ENCODE measurements around the gene CAPN9.
"Not testable (repeated sequence)": the region's sequence is repeated elsewhere in the genome, so short reads cannot be mapped to it uniquely, and the experiment has no call there.

The CAPN9 gene

GRCh38 chr1:230717251-230717650 lies 29.9 kb upstream of the CAPN9 start:
- no peak for TF ChIP-seq CTCF (IDR thresholded peaks at IDR 0.05; ENCODE audit: insufficient read depth, low read depth, low read length, missing control alignments)
- no peak for DNase-seq (ENCODE audit: low read depth)
- H3K4me3 ChIP-seq (ENCODE audit: low read length), result no peak overlapping the region

- H3K4me3 ChIP-seq (ENCODE audit: low read length); DNase-seq (ENCODE audit: low read depth): not testable (repeated sequence)
Observed at GRCh38 chr1:230721849-230722522, 25.2 kb upstream of the CAPN9 start.

DNA sequence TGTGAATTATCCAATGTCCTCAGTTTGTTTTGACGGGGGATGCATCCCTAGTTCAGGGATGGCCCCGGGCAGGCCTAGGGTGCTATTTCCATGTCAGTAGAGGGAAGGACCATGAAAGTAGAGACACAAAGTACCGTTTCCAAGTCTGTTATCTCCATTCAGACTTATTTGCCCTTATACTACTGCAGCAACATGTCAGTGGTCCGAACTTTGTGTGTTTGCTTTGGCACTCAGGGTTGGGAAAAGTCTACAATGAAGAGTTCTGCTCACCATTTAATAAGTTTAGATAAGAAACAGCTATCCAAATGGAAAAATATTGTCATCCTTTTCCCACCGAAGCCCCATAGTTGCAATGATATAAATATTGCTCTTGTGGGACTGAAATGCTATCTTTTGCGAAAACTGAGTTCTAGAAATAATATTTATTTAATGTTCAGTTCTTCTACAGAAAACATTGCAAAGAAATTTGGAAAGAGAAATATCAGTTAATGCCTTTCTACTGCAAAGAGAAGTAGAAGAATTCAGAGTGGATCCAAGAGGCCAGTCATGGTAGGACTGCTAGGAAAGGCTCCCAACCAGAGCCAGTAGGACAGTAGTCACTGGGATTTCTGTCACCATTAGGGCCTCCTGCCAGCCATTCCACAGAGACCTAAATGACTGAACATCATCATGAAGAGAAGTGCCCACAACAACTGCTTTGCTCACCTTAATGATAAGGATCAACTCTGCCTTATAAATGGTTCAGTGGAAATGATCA lies 21.8 kb upstream of the CAPN9 start:
- no peak for DNase-seq (ENCODE audit: low read depth)
- no peak for TF ChIP-seq CTCF (IDR thresholded peaks at IDR 0.05; ENCODE audit: insufficient read depth, low read depth, low read length, missing control alignments)
- no peak overlapping the region for H3K4me3 ChIP-seq (ENCODE audit: low read length)

GRCh38 chr1:230728710-230729392 lies 18.3 kb upstream of the CAPN9 start:
- TF ChIP-seq CTCF (IDR thresholded peaks at IDR 0.05; ENCODE audit: insufficient read depth, low read depth, low read length, missing control alignments), result no peak
- no peak for DNase-seq (ENCODE audit: low read depth)
- H3K4me3 ChIP-seq (ENCODE audit: low read length), result no peak overlapping the region

GRCh38 chr1:230730977-230731376 lies 16.2 kb upstream of the CAPN9 start:
- DNase-seq (ENCODE audit: low read depth), result no peak
- TF ChIP-seq CTCF (IDR thresholded peaks at IDR 0.05; ENCODE audit: insufficient read depth, low read depth, low read length, missing control alignments), result no peak

DNA sequence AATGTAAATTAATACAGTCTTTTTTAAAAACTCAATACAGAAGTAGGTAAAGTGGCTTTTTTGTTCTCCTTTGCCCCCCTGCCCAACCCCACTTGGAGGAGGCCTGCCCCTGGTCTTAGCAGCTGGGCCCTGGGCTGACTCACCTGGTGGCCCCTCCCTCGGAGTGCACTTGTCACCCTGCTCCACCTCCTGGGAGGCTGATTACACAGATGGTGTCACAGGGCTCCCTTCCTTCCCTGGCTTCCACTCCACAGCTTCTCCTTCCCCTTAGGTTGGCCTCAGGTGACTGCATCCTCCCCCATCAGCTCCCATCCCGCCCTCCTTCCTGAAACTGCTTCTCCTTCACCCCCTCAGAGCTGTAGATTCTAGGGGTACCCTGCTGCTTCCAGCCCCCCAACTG lies 11.7 kb upstream of the CAPN9 start:
- no peak overlapping the region for H3K4me3 ChIP-seq (ENCODE audit: low read length)
- DNase-seq (ENCODE audit: low read depth), result peak; percentile 32
- TF ChIP-seq CTCF (IDR thresholded peaks at IDR 0.05; ENCODE audit: insufficient read depth, low read depth, low read length, missing control alignments), result no peak

More at GRCh38 chr1:230730977-230731376, 16.2 kb upstream of the CAPN9 start:
- H3K4me3 ChIP-seq (ENCODE audit: low read length), result no peak overlapping the region

DNA sequence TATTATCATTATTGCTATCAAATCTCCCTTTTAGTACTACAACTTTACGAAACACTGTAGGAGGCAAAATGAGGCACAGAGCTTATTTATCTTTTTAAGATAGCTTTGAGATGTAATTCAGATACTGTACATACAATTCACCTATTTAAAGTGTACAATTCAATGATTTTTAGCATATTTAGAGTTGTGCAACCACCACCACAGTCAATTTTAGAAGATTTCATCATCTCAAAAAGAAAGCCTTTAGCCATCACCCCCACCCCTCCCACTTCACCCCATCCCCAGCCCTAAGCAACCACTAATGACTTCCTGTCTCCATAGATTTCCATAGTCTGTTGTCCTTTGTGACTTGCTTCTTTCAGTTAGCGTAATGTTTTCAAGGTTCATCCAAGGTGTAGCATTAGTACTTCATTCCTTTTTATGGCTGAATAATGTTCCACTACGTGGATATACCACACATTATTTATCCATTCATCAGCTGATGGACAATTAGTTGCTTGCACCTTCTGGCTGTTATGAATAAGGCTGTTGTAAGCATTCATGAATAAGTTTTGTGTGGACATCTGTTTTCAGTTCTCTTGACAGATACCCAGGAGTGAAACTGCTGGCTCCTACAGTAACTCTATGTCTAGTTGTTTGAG lies 9.4 kb upstream of the CAPN9 start:
- no peak overlapping the region for H3K4me3 ChIP-seq (ENCODE audit: low read length)
- TF ChIP-seq CTCF (IDR thresholded peaks at IDR 0.05; ENCODE audit: insufficient read depth, low read depth, low read length, missing control alignments), result no peak
- no peak for DNase-seq (ENCODE audit: low read depth)
